Thoracic aorta endothelial cell (primary cell): Measurements from ENCODE around the gene LCE2A. TPM values are rescaled to one million over a fixed set of nuclear protein-coding genes. Genes with fewer than 3 reads are reported as not detected.

Experiments used
- total RNA-seq: library from RNA; depleted of rRNA; stranded (reverse); fragments of >200 nt; gene quantifications from 2 replicates; pipeline ENCODE4 v1.2.3, GENCODE V29; 2012

Gene LCE2A
- not detected in 2 replicates for total RNA-seq

GRCh38 chr1:152697701-152698600 is at the start of gene LCE2A:
LCE2A (plus strand) TSS chr1:152698345; CDS start chr1:152698902, 557 bp downstream.

DNA sequence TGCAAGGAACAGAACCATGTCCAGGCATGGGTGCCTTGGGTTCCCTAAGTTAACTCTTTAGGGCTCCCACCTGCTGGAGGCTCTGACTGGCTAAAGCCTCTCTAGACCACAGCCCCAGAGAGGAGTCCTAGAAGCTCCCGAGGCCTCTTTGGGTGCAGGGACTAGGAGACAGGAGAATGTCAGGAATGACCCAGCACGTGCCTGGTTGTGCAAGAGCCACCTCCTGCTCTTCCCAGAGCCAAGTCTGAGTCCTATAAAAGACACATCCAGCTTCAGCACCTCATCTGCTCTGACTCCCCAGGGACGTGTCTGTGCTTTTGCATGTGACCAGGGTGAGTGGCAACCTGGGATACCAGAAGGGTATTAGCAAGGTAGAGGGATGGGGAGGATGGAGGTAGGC is 35.0 kb upstream of the LCE2A start, which contains the start of gene LCE2D:
LCE2D (plus strand) TSS at position 283 of the 400 bp plus-strand sequence. CDS start 726 bp downstream, outside the sequence.

DNA sequence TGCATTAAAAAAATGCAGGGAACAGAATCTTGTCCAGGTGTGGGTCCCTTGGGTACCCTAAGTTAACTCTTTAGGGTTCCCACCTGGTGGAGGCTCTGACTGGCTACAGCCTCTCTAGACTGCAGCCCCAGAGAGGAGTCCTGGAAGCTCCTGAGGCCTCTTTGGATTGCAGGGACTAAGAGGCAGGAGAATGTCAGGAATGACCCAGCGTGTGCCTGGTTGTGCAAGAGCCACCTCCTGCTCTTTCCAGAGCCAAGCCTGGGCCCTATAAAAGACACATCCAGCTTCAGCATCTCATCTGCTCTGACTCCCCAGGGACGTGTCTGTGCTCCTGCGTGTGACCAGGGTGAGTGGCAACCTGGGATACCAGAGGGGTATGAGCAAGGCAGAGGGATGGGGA is 23.2 kb upstream of the LCE2A start, which contains the start of gene LCE2C:
LCE2C (plus strand) TSS at position 297 of the 400 bp plus-strand sequence. CDS start 737 bp downstream, outside the sequence.

DNA sequence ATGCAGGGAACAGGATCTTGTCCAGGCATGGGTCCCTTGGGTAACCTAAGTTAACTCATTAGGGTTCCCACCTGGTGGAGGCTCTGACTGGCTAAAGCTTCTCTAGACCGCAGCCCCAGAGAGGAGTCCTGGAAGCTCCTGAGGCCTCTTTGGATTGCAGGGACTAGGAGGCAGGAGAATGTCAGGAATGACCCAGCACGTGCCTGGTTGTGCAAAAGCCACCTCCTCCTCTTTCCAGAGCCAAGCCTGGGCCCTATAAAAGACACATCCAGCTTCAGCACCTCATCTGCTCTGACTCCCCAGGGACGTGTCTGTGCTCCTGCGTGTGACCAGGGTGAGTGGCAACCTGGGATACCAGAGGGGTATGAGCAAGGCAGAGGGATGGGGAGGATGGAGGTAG is 12.3 kb upstream of the LCE2A start, which contains the start of gene LCE2B:
LCE2B (plus strand) TSS at position 301 of the 400 bp plus-strand sequence. CDS start 721 bp downstream, outside the sequence.

DNA sequence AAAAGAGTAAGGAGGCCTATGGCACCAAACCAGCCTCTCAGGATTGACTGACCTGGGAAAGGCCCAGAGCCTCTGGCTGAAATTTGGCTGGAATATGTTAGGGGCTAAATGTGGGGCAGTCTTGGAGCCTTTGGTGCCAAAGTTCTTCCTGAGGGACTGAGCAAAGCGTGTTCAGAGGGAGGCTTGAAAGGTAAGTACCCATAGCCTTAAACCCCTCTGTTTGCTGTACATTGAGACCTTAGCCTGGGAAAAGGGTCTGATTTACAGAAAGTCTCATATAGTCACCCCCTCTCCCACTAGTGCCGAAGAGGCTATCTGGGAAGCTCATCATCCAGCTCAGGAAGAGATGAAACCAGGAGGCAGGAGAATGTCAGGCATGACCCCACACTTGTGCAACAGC is 9.7 kb downstream of the LCE2A start, which contains the start of gene LCE4A:
LCE4A (plus strand) TSS at position 301 of the 400 bp plus-strand sequence. CDS start 916 bp downstream, outside the sequence.

Other genes starting within 250 kb of the LCE2A start
- gene LCE5A, start 187.5 kb upstream of the LCE2A start, total RNA-seq = not detected in 2 replicates
- not detected in 2 replicates for gene CRCT1, start 183.9 kb upstream of the LCE2A start, total RNA-seq
- not detected in 2 replicates for gene LCE3E, start 131.6 kb upstream of the LCE2A start, total RNA-seq
- gene LCE3D, start 117.8 kb upstream of the LCE2A start, total RNA-seq = not detected in 2 replicates
- gene LCE3C, start 98.1 kb upstream of the LCE2A start, total RNA-seq = not detected in 2 replicates
- gene LCE3B, start 84.5 kb upstream of the LCE2A start, total RNA-seq = not detected in 2 replicates
- not detected in 2 replicates for gene LCE3A, start 75.2 kb upstream of the LCE2A start, total RNA-seq
- not detected in 2 replicates for gene LCE2D, start 35.0 kb upstream of the LCE2A start, total RNA-seq
- gene LCE2C, start 23.1 kb upstream of the LCE2A start, total RNA-seq = not detected in 2 replicates
- not detected in 2 replicates for gene LCE2B, start 12.2 kb upstream of the LCE2A start, total RNA-seq
- gene LCE4A, start 9.8 kb downstream of the LCE2A start, total RNA-seq = not detected in 2 replicates
- gene KPRP, start 59.7 kb downstream of the LCE2A start, total RNA-seq = not detected in 2 replicates
- gene LCE1F, start 76.8 kb downstream of the LCE2A start, total RNA-seq = not detected in 2 replicates
- not detected in 2 replicates for gene LCE1E, start 87.9 kb downstream of the LCE2A start, total RNA-seq
- gene LCE1D, start 98.4 kb downstream of the LCE2A start, total RNA-seq = not detected in 2 replicates
- gene LCE1C, start 108.3 kb downstream of the LCE2A start, total RNA-seq = not detected in 2 replicates
- 0.22 TPM in 1 of 2 replicates, not detected in the other for gene LCE1B, start 113.6 kb downstream of the LCE2A start, total RNA-seq
- gene LCE1A, start 129.1 kb downstream of the LCE2A start, total RNA-seq = not detected in 2 replicates
- not detected in 2 replicates for gene LCE6A, start 144.5 kb downstream of the LCE2A start, total RNA-seq
- gene LCE7A, start 161.7 kb downstream of the LCE2A start, total RNA-seq = not detected in 2 replicates
- gene SMCP, start 180.0 kb downstream of the LCE2A start, total RNA-seq = not detected in 2 replicates
- gene IVL, start 210.2 kb downstream of the LCE2A start, total RNA-seq = not detected in 2 replicates
- gene SPRR5, start 248.9 kb downstream of the LCE2A start, total RNA-seq = not detected in 2 replicates